Breast epithelium (tissue), 3 donors: ENCODE data around the gene NUP153.

Experiments used
- CTCF ChIP-seq, 3 donors: fragments of 450-650 bp; IDR thresholded peaks; one replicate each; pipeline ENCODE4 v1.5.1; 2016 to 2017; ENCODE audit warnings: antibody characterized with exemption in 3 of 3, mild to moderate bottlenecking in 3 of 3, moderate library complexity in 3 of 3
- POLR2A ChIP-seq: fragments of 450-650 bp; IDR thresholded peaks from one replicate; pipeline ENCODE4 v1.6.1; 2016; ENCODE audit warnings: antibody characterized with exemption, mild to moderate bottlenecking, moderate library complexity
- POLR2AphosphoS5 ChIP-seq, 3 donors: sonication (generic); formaldehyde crosslinking; IDR thresholded peaks; one replicate each; pipeline ENCODE4 v1.6.1; 2017; ENCODE audit warnings: antibody characterized with exemption in 3 of 3

- TF ChIP-seq CTCF (IDR thresholded peaks at IDR 0.05) (no peak), POLR2A (no peak), POLR2AphosphoS5 (IDR thresholded peaks at IDR 0.05) (no peak)
Observed at GRCh38 chr6:17615794-17616193, 90.9 kb downstream of the NUP153 start.
